ENCODE data around the gene TNK2. TPM values are rescaled to one million over a fixed set of nuclear protein-coding genes. Genes with fewer than 3 reads are reported as not detected.

The TNK2 gene
- total RNA-seq, 4 donors from 2014 or later: 10.2 to 21.1 (median 12.7) TPM

DNA sequence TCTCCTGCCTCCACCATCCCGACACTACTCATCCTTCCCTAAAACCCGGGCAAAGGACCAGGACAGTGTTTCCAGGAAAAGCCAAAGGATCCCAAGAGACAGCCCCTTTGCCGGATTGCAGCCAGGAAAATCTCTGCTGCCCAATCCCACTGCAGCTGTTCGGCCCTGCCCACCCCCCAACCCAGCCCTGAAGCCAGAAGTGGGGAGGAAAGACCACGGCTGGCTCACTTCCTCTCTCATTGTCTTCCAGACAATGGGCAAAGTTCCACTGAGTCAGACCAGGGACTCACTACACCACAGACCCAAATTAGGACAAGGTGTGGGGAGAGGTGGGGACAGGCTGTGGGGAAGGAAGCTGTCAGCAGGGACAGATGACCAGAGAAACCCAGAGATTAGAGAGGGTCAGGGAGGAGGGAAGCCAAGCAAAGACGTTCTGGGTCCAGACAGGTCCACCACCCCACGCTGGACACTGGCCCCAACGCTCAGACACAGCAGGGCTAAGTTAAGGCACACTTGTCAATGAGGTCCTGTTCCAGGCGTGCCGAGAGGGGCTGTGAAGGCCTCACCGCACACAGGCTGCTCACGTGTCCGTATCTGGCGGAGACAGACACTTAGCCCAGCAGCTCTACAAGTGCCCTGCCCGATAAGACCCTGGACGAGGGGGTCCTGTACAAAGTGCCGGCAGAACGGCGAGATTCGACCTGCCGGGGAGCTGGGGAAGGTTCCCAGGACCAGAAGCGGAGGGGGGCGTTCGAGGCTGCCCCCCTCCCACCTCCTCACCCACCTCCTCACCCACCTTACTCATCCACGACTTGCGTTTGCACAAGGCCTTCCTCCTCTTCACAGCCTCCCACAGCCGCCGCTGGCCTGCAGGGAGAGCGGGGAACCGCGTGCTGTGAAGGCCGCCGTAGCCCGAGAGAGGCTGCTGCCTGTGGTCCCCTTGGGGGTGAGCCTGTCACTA, 21.9 kb downstream of the TNK2 start:
- no peak for DNase-seq
- peaks cover 4 to 17% of the 10 kb centered on the region in 2 donors for H3K4me1 ChIP-seq
- TF ChIP-seq POLR2A (IDR thresholded peaks at IDR 0.05) (no peak), CTCF (IDR thresholded peaks at IDR 0.05) (no peak)
- intact Hi-C loops (cut with DNase I): no loop called here
- no peak overlapping the region for H3K4me3 ChIP-seq (replicated peaks in 1 of 3)
- H3K27me3 ChIP-seq: no peaks in the 10 kb centered on the region
- no peaks in the 10 kb centered on the region for H3K36me3 ChIP-seq
- H3K27ac ChIP-seq: peak overlapping the region in 2 of 3 donors; percentile 62 to 70
- WGBS, 2 donors: 78% methylated on average over 29 to 34 of the region's 34 CpGs
- no peaks in the 10 kb centered on the region for H3K9me3 ChIP-seq

DNA sequence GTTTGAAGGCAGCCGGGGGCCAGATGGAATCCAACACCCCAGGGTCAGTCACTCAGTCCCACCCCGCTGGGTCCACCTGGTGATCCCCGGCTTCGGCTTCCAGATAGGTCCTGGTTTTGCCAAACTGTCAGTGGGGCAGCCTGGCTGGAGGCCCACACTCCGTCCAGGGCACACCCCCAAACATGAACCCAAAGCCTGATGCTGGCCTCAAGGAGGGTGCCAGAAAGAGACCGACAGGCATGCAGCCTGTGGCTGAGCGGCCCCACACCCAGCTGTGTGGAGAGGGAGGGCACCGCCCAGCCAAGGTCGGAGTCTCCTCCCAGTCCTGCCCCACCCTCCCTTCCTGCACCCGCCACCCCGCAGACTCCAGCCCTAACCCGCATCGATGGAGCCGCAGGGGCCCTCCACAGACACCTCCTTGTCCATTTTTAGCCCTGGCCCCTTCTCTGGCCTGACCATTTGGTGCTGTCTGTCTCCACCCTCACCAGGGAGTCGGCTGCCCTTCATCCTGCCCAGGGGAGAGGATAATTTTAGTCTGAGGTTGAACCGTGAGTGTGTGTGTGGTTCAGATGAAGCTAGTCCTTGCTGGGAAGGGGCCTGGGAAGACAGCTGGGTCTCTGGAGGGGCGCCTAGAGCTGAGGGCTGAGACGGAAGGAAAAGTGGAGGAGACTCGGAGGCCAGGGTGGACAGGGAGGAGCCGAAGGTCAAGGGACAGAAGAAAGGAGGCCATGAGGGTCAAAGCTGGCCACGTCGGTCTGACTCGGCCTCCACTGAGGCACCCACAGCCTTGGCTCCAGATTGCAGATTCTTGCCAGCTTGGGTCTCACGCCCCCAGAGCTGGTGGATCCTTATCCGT, 23.1 kb downstream of the TNK2 start:
- H3K27me3 ChIP-seq: no peaks in the 10 kb centered on the region
- peak overlapping the region; percentile 22 to 62 (median 61) for H3K27ac ChIP-seq
- WGBS, 2 donors: 78 to 91% methylated on average over 22 to 24 of the region's 25 CpGs
- H3K9me3 ChIP-seq: no peaks in the 10 kb centered on the region
- H3K4me1 ChIP-seq: peaks cover 0 to 13% of the 10 kb centered on the region in 2 donors
- TF ChIP-seq POLR2A (IDR thresholded peaks at IDR 0.05) (no peak), CTCF (IDR thresholded peaks at IDR 0.05) (no peak)
- H3K36me3 ChIP-seq: no peaks in the 10 kb centered on the region
- no peak overlapping the region for H3K4me3 ChIP-seq (replicated peaks in 1 of 3)
- DNase-seq: no peak
- intact Hi-C loops (cut with DNase I): no loop called here

DNA sequence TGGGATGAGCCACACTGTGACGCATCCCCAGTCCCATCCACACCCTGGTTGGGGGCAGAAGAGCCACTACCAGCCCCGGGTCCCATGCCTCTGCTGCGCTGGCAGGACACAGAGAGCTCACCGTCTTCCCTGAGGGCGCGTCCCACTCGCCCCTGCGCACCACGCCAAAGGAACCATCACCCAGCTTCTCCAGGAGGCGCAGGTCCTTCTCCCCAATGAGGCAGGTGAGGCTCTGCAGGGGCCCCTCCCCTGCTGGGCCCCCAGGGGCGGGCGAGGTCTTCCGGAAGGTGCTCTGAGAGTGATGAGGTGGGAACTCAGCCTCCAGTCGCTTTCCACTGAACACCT, 23.7 kb downstream of the TNK2 start:
- no peak for DNase-seq
- no peaks in the 10 kb centered on the region for H3K36me3 ChIP-seq

GRCh38 chr3:195883801-195884200, 24.6 kb downstream of the TNK2 start:
- H3K4me1 ChIP-seq: peaks cover 0 to 13% of the 10 kb centered on the region in 2 donors
- intact Hi-C loops (cut with DNase I): no loop called here
- no peaks in the 10 kb centered on the region for H3K9me3 ChIP-seq
- 86 to 87% methylated on average over 12 of the region's 12 CpGs for WGBS, 2 donors
- H3K27me3 ChIP-seq: no peaks in the 10 kb centered on the region
- no peak for DNase-seq
- no peaks in the 10 kb centered on the region for H3K36me3 ChIP-seq
- no peak overlapping the region for H3K4me3 ChIP-seq (replicated peaks in 1 of 3)
- no peak for TF ChIP-seq POLR2A (IDR thresholded peaks at IDR 0.05)
- no peak for TF ChIP-seq CTCF (IDR thresholded peaks at IDR 0.05)
- H3K27ac ChIP-seq: no peak overlapping the region

More for the DNA sequence above, 23.7 kb downstream of the TNK2 start:
- 95 to 98% methylated on average over 6 to 14 of the region's 14 CpGs for WGBS, 2 donors
- Histone ChIP-seq H3K27ac (peak overlapping the region in 2 of 3 donors; percentile 61 to 62), H3K4me3 (replicated peaks in 1 of 3) (no peak overlapping the region), H3K27me3 (no peaks in the 10 kb centered on the region), H3K9me3 (no peaks in the 10 kb centered on the region), H3K4me1 (peaks cover 0 to 13% of the 10 kb centered on the region in 2 donors)
- intact Hi-C loops (cut with DNase I): no loop called here
- TF ChIP-seq CTCF (IDR thresholded peaks at IDR 0.05) (no peak), POLR2A (IDR thresholded peaks at IDR 0.05) (no peak)

All from thyroid gland (tissue), 4 donors.